GM18909 (cell line): ENCODE results near the gene NT5DC4.

Experiments
- ATAC-seq: cut with Tn5 transposase; IDR thresholded peaks from one replicate; pipeline ENCODE4 v1.9.1; 2021; ENCODE audit warnings: mild to moderate bottlenecking; ENCODE audit not compliant: unreplicated experiment, poor library complexity

NT5DC4 gene

DNA sequence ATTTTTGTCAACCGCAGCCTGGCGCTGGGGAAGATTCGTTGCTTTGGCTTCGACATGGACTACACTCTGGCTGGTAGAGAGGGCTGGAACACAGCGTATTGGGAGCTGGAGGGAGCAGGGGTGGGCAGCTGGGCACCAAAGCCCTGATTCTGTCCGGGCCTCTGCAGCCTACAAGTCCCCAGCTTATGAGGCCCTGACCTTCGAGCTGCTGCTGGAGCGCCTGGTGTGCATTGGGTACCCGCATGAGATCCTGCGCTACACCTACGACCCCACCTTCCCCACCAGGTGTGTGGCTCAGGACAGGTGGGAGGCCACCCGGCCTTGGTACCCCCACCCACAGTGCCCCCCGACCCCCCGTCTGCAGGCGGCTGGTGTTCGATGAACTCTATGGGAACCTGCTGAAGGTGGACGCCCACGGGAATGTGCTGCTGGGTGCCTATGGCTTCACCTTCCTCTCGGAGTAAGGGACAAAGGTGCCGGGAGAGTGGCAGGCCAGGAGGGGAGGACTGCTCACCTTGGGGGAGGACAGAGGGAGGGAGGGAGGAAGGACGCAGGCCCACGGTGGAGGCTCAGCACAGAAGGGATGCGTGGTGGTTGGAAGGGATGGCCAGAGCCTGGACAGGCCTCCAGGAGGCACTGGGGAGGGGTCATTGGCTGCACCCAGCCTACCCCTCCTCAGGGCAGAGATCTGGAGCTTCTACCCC lies 1.2 kb downstream of the NT5DC4 start:
- ATAC-seq: no peak

DNA sequence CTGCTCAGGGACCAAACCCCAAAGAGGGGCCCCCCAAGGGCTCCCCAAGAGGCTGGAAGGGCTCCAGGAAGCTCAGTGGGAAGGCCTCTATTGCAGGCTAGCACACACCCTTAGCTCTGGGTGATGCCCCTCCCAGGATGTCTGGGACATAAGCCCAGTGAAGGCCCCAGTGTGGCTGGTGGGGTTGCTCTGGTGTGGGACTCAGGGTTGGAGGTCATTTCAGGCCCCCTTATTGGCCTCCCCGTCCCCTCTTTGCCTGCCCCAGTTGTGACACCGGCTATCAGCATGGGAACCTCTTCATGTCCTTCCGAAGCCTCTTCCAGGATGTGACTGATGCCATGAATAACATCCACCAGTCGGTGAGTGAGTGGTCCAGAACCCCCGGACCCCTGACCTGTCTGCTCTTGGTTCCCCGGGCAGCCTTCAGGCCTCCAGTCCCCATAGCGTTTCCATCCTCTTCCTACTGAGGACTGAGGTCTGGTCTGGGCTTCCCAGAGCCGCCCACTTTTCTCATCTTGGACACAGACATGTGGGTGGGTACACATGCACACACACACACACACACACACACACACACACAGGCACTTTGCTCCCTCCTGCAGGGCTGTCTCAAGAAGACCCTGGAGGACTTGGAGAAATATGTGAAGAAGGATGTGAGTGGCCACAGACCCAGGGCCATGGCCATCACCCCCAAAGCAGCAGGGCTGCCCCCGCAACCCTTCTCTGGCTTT lies 2.2 kb downstream of the NT5DC4 start:
- no peak for ATAC-seq

DNA sequence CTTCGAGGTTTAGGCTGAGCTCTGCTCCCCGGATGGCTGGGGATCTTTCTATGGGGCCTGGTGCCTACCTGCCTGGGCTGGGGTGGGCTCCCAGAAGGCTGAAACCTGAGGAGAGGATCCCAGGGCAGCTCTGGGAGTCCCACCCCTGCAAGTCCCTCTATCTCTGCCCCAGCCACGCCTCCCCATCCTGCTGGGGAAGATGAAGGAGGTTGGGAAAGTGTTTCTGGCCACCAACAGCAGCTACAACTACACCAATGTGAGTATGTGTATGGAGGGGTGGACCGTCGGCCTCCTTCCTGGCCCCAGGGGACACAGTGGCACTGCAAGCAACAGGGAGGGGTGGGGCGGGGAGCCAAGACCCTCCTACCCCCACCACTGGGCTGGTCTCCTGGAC lies 2.7 kb downstream of the NT5DC4 start:
- ATAC-seq: no peak

DNA sequence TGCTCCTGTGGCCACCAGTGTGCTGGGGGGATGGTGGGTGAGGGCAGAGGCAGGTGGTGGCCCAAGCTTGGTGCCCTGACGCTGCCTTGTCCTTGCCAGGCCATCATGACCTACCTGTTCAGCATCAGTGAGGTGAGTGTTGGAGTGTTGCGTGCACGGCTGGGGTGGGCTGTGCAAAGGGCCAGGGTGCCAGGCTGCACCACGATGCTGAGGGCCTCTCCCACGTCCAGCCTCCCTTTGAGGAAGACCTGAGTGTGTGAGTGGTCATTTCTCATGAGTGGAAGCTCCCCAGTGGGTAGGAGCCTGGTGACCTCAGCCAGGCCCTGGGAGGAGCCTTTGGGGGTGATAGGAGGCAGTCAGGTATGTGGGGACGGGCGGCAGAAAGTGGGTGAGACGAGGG lies 3.2 kb downstream of the NT5DC4 start:
- ATAC-seq: no peak

DNA sequence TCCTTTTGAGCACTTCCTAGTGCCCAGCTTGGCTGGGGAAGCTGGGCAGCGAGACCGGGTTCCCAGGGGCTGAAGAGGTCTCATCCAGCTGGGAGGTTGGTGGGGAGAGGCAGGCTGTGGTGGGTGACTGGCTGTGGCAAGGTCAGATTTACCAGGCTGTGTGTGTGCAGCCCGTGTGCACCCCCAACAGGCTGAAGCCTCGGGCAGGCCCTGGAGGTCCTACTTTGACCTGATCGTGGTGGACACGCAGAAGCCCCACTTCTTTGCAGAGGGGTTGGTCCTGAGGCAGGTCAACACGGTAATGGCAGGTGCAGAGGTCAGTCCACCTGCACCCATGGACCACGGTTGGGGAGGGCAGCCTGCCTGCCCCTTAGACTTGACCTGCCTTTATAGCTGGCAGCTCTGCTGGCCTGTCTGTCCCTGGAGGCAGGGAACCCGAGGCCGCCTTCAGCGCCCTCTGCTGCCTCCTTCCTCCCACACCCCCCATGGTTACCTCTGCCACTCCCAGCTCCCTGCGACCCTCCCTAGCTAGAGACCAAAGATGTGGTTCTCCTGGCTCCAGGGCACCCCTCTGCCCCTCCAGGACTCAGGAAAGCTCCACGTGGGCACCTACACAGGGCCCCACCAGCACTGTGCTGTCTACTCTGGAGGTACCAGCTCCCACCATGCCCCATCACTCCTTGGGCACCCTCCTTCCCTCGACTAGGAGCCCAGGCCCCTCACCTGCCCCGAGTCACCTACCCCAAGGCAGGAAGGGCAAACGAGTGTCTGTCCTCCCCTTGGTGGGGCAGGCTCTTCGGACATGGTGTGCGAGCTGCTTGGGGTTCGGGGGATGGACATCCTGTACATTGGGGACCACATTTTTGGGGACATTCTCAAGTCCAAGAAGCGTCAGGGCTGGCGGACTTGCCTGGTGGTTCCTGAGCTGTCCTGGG lies 4.0 kb downstream of the NT5DC4 start:
- ATAC-seq: no peak

DNA sequence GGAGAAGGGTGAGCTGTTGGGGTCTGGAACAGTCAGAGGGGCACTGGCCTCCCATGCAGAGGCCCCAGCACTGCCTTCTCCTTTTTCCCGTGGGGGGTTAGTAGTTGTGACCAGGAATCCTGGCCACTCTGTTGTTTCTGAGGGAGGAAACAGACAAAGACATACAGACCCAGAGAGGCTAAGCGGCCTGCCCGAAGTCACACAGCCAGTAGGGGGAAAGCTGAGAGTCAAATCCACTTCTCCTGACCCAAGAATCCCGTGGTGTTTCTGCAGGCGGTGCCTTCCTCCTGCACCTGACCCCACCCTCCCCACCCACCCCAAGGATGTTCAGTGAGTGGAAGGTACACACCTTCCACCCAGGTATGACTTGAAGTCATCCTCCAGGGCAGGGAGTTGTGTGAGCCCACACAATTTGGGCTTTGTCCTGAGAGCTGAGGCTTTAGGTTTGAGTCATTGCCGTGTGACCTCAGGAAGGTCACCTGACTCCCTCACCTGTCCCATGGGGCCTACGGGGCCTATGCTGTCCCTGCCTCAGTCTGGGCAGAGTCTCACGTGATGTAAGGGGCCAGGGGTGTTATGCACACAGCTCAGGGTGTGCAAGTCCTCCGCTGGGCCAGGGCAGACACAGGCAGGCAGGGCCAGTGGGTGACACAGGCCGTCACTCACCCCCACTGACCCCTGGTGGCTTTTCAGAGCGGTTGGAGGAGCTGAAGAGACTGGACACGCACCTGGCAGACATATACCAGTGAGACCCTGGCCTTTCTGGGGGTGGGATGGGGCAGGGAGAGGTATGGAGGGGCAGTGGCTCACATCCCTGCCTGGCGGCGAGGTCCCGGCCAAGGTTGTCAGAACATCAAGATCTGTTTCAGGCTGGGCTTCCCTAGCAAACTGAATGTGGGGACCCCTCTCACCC lies 5.0 kb downstream of the NT5DC4 start:
- peak; percentile 45 for ATAC-seq

DNA sequence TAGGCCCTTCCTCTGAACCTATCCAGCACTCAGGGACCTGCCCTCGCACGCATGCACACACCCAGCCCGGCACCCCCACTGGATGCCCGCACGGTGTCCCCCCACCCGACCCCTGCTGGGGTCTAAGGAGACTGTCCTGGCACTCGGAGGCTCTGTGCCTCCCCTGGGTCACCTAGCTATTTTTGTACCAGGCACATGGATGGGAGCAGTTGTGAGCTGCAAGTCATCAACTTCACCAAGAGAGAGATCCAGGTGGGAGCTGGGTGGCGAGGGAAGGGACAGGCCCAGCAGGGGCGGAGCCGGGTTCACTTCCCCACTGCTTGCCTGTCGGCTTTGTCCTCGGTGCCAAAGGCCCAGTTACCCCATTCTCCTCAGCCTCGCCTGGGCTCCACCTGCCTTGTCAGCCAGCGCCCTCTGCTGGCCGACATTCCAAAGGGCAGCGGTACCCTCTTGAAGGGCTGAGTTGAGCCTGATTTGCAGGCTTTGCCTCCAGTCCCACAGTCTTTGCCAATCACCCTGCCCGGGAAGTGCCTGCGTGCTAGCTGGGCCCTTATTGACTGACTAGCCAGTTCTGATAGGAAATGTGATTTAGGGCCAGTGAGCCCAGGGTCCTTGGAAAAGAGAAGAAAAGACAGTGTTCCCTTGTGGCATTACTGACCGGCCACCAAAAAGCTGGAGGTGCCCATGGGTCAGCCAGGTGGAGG lies 5.8 kb downstream of the NT5DC4 start:
- ATAC-seq: peak; percentile 87

DNA sequence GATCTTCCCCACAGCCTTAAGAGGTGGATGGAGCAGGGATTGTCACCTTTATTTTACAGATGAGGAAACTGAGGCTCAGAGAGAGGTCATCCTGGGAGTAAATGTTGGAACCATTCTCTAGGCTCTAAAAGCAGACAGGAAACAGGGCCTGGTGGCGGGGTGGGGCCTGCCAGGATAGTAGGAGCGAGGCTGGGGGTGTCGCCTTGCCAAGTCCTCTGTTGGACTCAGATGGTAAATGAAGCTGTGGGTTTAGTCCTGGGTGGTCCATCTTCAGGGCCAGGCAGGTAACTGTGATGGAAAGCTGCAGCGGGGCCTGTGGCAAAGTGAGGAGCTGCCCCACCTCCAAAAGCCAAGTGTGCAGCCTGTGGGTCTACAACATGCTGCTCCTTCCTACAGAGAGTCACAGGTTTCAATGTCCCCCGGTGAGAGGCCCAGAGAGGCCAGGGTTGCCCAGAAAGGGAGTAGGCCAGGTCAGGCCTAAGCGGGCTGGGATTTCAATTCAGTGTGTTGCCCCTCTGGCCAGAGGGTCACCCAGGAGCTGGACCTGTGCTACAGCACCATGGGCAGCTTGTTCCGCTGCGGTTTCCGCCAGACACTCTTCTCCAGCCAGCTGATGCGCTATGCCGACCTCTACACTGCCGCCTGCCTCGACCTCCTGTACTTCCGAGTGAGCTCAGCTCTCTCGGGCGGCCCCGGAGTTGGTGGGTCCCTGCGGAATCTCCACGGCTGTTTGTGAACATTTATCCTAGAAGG lies 6.6 kb downstream of the NT5DC4 start:
- no peak for ATAC-seq

DNA sequence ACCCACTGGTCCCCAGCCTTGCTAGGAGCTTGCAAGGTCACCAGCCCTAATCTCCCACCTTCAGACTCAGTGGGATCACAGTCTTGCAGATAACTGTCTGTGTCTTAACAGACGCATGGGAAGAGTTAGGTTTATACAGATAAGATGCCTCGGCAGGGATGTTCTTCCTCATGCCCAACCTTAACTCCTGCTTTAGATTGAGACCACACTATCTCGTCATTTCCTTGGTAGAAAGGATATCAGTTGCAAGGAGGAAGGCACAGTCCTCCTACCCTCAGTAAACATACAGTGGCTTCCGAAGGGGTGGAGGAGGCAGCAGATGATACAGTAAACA lies 7.2 kb downstream of the NT5DC4 start:
- ATAC-seq: no peak

DNA sequence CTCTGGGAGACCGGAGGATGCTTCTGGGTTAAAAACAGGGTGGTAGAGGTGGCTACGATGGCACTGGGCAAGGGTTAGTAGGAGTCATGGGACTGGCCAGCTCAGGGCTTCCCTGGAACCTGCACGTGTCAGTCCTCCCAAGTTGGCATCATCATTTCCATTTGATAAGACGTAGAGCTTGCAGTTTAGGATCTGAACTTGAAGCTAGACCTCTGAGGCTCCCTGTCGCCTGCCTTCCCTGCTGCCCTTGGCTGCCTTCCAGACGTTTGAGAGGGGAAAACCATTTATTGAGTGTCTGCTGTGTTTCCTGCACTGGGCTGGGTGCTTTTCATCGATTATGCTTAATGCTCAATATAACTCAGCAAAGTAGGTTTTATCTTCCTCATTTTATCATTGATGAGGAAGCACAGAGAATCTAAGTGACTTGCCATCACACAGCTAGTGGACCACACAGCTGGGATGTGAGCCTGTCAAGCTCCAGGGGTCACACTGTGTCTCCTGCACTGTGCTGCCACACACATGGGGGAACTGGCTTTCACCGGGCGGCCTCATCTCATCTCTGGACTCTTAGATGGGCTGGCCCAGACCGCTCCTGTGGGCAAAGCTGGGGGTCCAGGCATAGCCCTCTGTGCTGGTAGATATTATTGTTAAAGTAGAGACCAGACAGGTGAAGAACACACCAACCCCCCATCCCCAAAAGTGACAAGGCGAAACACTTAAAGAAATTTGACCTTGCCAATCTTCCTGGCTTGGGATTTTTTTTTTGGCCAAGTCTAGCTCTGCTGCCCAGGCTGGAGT lies 7.8 kb downstream of the NT5DC4 start:
- no peak for ATAC-seq

DNA sequence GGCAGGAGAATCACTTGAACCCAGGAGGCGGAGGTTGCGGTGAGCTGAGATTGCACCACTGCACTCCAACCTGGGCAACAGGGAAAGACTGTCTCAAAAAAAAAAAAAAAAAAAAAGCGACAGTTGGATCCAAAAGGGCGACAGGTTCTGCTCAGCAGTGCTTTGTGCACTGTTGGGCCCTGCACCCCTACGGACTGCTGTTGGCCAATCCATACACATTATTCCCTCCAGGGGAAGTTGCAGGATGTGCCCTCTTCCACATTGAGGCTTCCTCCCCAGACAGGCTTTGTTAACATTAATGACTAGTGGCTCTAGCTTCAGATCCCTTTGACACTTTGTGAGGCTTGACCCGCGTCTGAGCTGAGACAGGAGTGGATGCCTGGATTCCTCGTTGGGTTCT lies 9.4 kb downstream of the NT5DC4 start:
- no peak for ATAC-seq

DNA sequence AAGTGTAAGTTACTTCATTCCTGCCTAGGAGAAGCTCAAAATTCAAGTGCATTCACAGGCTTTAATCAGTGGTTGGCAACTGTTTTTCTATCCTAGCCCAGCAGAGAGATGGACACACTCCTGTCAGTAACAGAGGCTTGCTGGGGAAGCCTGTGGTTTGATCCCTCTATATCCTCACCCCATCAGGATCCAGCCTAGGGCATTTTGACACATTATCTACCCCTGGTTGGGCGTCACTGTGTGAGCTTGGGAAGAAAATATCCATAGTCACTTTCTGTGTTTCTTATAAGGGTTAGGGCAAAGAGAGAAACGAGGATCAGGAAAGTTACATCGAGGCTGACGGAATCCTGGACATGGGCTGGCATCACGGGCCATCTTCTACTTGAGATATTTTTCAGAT lies 10.0 kb downstream of the NT5DC4 start:
- no peak for ATAC-seq

DNA sequence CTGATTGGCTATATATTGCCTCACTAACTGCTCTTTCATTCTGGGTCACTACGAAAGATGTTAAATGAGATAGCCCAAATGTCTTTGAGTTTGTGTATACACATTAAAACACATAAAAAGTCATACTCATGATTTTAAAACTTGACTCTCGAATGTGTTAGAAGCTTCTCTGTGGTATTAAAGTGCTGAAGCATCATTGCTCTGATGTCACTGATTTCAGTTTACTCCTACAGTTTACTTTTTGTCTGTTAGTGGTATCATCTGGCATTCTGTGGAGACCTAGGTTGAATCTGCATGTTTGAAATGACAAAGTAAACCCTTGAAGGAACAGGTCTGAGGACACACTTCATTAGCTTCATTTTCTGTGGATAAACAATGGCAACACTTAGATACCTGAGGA lies 10.7 kb downstream of the NT5DC4 start:
- ATAC-seq: no peak

DNA sequence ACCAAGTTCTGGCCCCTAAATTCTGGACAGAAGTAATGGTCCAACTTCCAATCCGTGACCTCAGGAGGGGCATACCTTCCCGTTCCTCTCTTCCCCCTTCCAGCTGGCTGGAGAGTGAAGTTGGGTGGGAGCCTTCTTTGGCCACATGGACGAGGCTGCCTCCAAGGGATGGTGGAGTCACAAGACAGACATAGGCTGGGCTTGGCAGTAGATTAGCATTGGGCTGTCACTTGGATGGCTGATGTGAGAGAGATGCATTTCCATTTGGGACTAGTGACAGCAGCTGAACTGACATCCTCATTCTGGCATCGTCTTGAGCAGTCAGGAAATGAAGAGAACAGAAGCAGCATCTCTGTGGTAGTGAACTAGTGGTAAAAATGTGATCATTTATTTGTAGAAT lies 12.6 kb downstream of the NT5DC4 start:
- ATAC-seq: no peak

DNA sequence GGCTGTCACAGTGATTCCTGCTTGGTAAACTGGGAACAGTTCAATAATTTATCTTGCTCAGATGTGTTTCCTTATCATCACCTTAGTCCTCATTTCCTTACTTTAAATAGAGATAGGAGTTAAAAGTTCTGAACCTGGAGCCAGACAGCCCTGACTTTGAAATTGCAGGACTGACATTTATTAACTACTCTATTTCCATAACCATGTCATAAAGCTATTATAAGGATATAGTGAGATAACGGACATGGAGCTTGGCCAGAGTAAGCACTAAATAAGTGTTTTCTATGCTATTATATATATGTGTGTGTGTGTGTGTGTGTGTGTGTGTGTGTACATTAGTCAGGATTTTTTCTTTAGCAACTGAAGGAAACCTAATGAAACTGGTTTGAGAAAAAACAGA lies 13.1 kb downstream of the NT5DC4 start:
- ATAC-seq: no peak

DNA sequence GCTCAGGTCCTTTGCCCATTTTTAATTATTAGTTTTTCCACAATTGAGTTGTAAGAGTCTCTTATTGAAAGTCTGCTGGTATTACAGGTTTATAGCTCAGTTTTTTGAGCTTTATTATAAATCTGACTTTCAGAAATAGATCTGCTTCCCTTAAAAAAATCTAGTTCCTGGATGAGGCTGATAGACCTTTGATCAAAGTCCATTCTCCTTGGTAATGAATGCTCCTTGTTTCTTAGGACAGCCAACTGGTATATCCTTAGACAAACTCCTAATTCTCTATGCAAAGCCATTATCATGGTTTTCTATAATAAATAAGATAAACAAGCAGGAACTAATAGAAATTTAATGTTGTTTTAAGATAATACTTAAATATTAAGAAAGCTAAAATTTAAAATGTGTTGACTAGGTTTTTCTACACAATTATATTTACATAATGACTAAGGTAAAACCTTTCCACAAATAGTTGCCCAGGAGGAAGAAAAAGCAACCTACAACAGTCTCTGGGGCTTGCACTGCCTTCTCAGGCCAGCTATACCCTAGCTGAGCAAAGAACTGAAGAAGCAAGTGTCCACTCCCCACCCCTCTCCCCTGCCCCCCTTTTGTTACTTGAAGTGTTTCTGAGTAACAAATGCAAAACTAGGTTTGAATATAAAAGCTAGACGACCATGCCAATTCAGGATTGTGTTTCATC lies 16.9 kb downstream of the NT5DC4 start:
- ATAC-seq: no peak

DNA sequence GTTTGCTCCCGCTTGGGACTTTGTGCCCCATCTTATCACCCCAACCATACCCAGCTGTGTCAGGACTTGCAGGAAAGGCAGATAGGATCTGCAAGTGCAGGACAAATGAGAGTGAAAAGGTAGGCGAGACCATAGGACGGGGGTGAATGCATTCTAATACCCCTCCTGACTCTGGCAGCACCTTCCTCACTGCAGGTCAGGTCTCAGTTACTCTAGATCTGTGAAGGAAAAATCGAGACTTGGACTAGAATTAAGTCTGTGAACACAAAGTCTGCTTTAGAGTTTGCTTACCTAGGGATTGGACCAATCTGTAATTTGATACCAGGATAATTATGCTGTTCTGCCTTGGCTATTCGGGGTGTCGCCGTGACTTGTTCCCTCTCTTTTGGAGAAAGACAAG lies 19.7 kb downstream of the NT5DC4 start:
- ATAC-seq: no peak
